HG03025 (cell line): Measurements from ENCODE around the gene INS.

ENCODE experiments used
- ATAC-seq: cut with Tn5 transposase; IDR thresholded peaks from one replicate; pipeline ENCODE4 v1.9.1; 2021; ENCODE audit warnings: mild to moderate bottlenecking, moderate library complexity; ENCODE audit not compliant: unreplicated experiment, low FRiP score

The INS gene

DNA sequence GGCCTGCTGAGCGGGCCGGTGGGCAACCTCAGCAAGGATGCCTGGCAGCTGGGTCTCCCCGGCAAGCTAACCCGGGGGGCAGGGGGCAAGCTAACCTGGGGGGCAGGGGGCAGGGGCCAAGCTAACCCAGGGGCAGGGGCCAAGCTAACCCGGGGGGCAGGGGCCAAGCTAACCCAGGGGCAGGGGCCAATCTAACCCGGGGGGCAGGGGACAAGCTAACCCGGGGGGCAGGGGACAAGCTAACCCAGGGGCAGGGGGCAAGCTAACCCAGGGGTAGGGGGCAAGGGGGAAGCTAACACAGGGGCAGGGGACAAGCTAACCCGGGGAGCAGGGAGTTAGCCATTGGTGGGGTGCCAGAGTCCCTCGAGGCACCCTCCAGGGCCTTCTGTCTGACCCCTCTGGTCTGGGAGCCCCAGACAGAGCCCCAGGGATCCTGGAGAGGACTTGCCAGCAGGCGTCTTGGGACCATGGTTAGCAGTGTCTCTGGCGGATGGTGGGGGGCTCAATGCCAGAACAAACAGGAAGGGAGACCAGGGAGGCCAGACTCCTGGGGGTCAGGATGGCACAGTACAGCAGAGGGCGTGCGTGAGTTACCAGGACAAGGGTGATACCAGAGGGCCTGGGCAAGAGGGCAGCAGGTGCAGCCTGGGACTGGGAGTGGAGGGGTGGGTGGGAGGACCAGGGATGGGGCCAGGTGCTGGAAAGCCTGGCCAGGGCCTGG is 37.9 kb downstream of the INS start:
- ATAC-seq = no peak

DNA sequence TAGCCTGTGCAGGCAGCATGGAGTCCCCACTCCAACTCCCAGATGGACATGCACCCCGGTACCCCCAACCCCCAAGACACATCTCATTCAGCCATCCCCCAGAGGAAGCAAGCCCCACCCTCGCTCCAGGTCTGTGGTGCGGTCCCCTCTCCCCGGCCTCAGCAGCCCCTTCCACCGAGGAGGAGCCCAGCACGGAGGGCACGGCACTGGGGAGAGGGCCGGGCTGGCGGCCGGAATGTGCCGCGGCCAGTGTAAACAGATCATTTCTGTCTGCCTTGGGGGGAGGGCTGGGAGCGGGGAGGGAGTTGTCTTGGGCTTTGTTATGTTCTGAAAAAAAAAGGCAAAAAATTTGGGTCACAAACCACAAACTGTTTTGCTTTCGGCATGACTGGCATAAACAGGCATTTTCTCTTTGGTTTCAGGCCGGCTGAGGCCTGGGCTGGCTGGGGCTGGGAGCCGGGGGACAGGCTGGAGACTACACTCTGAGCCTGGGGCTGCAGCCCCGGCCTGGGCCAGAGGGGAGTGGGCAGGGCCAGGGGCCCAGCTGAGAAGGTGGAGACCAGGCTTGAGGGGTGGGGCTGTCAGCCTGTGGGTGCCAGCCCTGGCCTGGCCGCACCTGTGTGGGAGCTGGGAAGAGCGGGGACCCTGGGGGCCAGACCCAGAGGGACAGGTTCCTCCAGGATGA is 38.6 kb downstream of the INS start:
- no peak for ATAC-seq

DNA sequence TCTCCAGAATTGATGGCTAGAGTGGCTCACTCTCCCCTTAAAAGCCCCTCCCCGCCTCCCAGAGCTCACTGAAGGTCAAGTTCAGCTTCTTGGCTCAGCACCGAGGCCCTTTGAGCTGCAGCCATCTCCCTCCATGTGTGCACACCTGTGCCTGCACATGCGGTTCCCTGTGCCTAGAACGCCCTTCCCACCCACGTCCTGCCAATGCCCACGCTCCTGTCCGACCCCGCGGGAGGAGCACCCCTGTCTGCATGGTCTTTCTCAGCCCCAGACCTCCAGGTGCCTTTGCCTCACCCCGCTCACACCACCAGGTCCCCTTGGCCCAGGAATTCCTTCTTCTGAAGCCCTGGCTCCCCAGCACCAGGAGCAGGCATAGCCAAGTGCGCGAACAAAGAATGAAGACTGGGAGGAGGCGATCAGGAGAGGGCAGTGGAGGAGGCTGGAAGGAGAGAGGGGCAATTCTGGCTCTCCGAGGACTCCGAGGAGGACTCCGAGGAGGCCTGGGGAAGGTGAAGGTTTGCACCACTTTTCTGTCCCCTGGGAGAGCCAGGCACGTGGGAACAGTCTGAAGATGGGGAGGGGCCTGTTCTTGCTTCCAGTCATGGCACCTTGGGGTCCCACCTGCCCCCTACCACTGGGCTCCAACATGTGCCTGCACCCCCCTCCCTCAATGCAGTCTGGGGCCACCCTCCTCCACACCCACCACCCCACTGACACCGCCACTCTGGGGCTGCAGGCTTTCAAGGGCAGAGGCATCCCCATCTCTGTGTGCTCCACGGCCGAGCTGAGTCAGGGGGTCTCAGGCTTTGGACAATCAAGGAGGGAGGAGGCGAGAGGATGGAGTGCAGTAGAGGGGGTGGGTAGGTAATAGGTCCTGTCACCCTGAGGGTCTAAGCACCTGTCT is 39.5 kb downstream of the INS start:
- no peak for ATAC-seq

DNA sequence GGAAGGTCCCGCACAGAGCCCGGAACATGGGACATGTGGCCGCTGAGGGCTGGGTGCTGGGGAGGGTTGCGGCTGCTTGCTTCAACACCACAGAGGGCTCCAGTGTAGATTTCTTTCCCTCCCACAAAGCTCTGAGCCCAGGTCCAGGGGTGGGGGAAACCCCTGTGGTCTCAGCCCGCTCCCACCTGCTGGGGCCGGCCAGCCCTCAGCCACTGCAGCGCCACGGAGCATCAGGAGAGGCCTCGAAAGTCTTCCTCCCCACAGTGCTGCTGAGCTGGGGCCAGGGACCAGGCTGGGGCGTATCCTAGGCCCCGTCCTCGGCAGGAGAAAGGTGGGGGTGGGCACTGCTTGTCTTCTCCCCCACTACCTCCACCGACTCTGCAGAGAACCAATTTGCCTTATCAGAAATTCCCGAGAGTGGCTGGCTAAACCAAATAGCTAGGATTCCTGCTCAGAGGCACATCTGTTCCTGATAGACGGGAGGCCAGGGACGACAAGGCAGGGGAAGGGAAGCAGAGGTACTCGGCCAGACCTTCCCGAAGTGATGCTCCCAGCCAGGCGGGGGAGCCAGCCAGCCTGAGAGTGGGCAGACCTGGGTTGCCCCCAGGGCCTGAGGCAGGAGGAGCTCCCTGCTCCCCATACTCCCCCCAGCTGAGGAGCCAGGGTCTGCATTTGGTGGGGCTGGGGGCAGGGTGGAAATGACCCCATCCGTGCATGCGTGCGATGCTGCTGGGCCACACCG is 40.5 kb downstream of the INS start:
- no peak for ATAC-seq

DNA sequence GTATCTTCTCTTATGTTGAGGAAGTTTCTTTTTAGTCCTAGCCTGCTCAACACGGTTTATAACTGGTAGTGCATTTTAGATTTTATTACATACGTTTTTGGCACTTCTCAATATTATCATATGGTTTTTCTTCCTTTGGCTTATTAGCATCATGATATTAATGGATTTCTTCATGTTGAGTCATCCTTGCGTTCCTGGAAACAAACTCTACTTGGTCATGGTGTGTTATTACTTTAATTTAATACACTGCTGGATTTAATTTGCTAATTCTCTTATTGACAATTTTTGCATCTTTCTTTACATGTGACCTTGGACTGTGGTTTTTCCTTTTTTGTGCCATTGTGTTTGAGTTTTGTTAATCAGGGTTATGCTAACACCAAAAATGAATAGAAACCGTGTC is 42.3 kb downstream of the INS start:
- no peak for ATAC-seq

DNA sequence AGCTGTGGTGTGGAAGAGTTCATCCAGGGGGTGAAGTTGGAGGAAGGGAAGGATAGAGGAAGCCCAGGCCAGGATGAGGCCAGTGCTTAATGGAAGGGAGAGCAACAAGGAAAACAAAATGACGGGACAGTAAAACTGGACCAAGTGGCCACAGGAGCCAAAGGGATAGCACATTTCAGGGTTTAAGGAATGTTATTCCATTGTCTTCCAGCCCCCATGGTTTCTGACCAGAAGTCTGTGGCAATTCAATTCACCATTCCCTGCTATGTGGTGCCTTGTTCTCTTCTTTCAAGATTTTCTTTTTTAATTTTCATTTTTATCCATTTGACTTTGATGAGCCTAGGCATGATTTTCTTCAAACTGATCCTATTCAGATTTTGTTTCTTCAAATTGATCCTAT is 44.3 kb downstream of the INS start:
- ATAC-seq = no peak

DNA sequence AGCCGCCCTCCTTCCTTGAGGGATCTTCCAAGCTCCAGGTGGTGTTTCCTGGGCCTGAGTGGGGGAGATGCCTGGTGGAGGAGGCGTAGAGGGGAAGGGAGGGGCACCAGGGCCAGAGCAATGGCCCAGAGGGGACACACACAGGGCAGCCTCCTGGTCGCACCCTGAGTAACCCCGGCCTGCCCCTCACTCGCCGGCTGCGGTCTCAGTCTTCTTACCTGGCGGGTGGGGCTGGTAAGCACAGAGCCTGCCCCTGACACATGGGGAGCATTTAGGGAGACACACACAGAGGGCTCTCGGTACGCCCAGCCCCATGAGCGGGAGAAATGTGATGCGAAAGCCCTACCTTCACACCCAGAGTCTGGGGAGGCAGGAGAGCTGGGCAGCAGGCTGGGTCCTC is 45.7 kb downstream of the INS start:
- ATAC-seq = no peak

DNA sequence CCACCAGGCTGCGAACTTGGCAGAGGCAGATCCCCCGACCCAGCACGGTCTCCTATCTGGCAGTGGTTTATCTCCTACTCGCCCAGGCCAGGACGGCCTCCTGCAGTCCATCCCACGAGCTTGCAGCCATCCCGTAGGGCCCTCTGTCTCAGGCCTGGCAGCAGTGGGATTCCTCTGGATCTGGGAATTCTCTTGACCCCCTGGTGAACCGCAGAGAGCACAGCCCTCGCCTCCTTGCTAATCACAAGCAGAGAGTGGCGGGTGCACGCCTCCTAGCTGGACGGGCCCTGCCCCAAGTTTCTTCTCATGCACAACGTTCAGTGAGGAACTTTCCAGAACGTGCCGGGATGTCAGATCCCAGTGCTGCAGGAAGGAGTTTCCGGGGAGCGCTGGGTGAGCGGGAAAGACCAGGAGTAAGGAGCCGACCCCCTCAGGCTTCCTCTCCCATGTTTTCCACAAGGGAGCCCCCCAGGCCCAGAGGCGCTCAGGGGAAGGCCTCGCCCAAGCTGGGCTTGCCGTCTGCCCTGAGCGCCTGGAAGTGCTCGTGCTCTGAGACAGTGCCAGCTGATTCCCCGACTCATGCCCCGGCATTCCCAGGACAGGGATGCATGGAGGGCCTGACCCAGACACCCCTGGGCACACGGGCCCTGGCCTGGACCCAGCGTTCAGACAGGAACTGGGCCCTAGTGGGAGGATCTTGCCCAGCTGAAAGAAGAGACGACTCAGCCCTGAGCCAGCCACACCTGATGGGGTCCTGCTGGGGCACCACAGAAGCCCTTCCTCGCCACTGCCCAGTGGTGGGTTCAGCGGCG is 46.4 kb downstream of the INS start:
- ATAC-seq = no peak

DNA sequence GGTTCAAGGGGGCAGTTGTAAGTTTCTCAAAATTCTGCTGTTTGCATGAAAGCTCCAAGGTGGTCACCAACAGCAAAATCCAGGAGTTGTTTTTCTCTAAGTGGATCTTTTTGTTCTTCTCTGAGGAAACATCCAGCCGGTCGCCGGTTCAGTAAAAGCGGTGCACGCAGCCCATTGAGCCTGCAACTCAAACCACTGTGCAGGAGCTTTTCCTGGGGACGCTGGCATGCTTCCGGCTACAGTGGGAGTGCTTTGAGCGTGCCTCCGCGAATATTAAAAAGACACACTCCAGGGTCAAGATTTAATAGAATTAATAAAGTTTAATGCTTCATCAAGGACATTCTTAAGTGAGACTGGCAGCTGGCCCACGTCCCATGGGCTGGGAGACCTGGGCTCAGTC is 47.2 kb downstream of the INS start:
- ATAC-seq = no peak

DNA sequence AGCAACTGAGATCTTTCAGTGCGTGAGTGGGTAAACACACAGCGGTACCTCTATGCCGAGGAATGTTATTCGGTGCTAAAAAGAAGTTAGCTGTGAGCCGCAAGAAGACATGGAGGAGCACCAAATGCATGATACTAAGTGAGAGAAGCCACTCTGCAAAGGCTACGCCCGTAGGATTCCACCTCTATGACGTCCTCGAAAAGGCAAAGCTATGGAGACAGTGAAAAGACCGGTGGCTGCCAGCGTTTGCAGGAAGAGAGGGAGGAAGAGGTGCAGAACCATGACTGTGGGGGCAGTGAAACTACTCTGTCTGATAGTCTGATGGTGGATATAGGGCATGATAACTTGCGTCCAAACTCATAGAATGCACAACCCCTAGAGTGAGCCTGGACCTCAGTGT is 50.5 kb downstream of the INS start:
- no peak for ATAC-seq
